ENCODE data around the gene MANEAL. TPM values are rescaled to one million over a fixed set of nuclear protein-coding genes. Genes with fewer than 3 reads are reported as not detected.

The MANEAL gene
- total RNA-seq, 6 experiments from 2014 or later: 3.2 to 9.4 (median 5.4) TPM

DNA sequence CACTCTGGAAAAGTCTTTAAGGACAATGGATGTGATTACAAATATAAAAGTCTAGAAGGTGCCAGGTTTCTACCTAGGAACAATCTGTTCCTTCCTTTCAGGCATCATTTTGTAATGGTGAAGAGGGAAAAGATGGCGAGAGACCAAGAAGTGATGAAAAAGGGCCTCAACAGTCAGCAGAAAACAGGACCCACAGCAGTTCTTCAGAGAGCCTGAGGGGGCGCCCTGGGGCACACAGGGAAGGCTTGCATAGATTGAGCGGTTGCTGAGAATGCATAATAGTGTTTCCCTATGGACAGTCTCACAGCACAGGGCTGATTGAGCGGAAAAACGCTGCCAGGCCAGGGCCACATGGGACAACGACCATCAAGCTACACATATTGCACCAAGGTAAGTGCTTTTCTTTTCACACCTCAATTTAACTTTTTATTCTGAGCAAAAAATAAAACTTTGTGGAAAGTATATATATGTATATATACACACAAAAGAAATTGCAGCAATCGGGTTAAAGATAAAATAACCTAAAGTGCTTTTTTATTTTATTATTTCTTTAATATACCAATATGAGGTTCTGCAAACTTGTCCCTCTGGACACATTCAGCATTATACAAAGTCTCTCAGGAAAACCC is 17.5 kb downstream of the MANEAL start:
- Histone ChIP-seq H3K27ac (no peak overlapping the region), H3K36me3 (peaks cover 0 to 16% (median 0%) of the 10 kb centered on the region in 4 donors), H3K4me1 (peaks cover 0 to 20% (median 7%) of the 10 kb centered on the region in 4 donors), H3K9me3 (no peaks in the 10 kb centered on the region), H3K4me3 (no peak overlapping the region), H3K27me3 (no peaks in the 10 kb centered on the region)
- ATAC-seq (peak; percentile 21 to 38 (median 30)), DNase-seq (peak; percentile 50 to 69 (median 60))
- TF ChIP-seq, protein P1, sequence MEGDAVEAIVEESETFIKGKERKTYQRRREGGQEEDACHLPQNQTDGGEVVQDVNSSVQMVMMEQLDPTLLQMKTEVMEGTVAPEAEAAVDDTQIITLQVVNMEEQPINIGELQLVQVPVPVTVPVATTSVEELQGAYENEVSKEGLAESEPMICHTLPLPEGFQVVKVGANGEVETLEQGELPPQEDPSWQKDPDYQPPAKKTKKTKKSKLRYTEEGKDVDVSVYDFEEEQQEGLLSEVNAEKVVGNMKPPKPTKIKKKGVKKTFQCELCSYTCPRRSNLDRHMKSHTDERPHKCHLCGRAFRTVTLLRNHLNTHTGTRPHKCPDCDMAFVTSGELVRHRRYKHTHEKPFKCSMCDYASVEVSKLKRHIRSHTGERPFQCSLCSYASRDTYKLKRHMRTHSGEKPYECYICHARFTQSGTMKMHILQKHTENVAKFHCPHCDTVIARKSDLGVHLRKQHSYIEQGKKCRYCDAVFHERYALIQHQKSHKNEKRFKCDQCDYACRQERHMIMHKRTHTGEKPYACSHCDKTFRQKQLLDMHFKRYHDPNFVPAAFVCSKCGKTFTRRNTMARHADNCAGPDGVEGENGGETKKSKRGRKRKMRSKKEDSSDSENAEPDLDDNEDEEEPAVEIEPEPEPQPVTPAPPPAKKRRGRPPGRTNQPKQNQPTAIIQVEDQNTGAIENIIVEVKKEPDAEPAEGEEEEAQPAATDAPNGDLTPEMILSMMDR (IDR thresholded peaks at IDR 0.05): peak; percentile 47 to 72 (median 65)
- TF ChIP-seq POLR2A (IDR thresholded peaks at IDR 0.05): no peak
- intact Hi-C loops (cut with DNase I): no loop called here
- 45% methylated on average over 7 of the region's 7 CpGs for WGBS (ENCODE audit: insufficient coverage, low coverage, low lambda C conversion rate, missing lambda C conversion rate)

DNA sequence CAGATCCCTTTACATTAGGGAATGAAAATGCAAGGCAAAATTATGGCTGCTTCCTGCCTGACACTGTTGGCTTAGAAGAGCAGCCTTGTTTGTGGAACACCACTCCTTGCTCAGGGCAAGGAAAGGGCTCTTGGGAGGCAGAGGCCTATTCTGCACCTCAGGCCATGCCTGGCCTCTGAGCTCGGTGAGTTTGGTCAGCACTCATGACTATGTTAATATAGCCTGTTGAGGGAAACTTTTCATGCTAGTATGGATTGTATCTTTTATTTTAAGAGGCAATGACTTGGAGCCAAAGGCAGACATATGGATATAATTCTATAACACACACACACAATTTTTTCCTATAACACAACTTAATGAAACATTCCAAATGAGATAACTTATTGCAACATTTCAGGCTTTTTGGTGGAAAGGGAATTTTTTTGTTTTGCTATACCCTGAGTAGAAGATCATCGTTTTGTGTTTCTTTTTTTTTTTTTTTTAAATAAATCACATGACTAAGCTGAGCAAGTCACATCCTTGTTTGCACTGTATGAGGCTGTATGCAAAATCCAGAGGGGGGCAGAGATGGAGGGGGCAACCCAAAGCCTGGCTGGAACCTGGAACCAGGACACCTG is 20.0 kb downstream of the MANEAL start:
- H3K27me3 ChIP-seq: no peaks in the 10 kb centered on the region
- peaks cover 0 to 10% (median 0%) of the 10 kb centered on the region in 4 donors for H3K36me3 ChIP-seq
- H3K4me1 ChIP-seq: peaks cover 0 to 20% (median 9%) of the 10 kb centered on the region in 4 donors
- no peaks in the 10 kb centered on the region for H3K9me3 ChIP-seq
- no peak for TF ChIP-seq POLR2A (IDR thresholded peaks at IDR 0.05)
- WGBS (ENCODE audit: insufficient coverage, low coverage, low lambda C conversion rate, missing lambda C conversion rate): 94% methylated on average over 2 of the region's 2 CpGs
- intact Hi-C loops (cut with DNase I): no loop called here
- H3K4me3 ChIP-seq: no peak overlapping the region
- no peak overlapping the region for H3K27ac ChIP-seq
- ATAC-seq: no peak
- DNase-seq: no peak

DNA sequence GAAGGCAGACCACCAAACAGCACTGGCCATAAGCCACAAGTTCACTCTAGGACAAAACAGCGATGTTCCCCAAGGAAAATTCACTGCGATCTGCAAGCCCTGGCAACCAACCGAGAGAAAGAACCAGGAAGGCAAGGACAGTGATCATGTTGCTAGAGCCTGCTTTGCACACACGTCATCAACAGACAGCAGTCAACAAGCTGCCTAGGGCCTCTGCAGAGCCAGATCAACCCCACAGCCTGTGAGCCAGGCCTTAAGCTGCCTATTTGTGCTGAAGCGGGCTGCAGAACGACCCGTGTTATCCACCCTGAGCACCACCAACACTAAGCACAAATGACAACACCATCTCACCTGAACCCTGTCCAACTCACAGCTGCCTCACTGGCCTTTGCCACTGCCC is 20.6 kb downstream of the MANEAL start:
- intact Hi-C loops (cut with DNase I): no loop called here
- 96% methylated on average over 3 of the region's 7 CpGs for WGBS (ENCODE audit: insufficient coverage, low coverage, low lambda C conversion rate, missing lambda C conversion rate)
- no peak for ATAC-seq
- Histone ChIP-seq H3K4me3 (no peak overlapping the region), H3K9me3 (no peaks in the 10 kb centered on the region), H3K4me1 (peaks cover 0 to 15% (median 7%) of the 10 kb centered on the region in 4 donors), H3K27ac (no peak overlapping the region), H3K27me3 (no peaks in the 10 kb centered on the region), H3K36me3 (peaks cover 0 to 10% (median 0%) of the 10 kb centered on the region in 4 donors)
- TF ChIP-seq, protein P1 (IDR thresholded peaks at IDR 0.05): no peak
- TF ChIP-seq POLR2A (IDR thresholded peaks at IDR 0.05): no peak
- no peak for DNase-seq

DNA sequence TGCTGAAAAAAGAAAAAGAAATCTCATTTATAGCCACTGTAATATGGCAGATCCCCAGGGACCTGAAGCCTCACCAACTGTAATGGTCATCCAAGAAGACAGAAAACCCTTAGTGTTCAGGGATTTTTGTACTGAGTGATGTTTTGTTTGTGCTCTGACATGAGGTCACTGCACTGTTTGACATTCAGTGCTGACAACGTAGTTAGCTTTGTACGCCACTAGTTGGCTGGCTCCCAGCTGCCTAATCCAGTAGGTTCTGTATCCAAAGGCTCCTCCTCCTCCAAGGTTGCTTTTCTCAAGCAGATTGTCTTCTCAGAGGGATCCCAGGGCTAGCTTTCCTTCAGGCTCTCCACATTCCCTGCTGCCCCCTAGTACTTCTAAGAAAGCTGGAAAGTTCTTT is 23.8 kb downstream of the MANEAL start:
- Histone ChIP-seq H3K27ac (peak overlapping the region in 2 of 3 donors; percentile 71 to 78), H3K4me3 (no peak overlapping the region), H3K9me3 (no peaks in the 10 kb centered on the region), H3K36me3 (peaks cover 0 to 33% (median 8%) of the 10 kb centered on the region in 4 donors), H3K4me1 (peaks cover 0 to 8% (median 4%) of the 10 kb centered on the region in 4 donors), H3K27me3 (no peaks in the 10 kb centered on the region)
- TF ChIP-seq POLR2A (IDR thresholded peaks at IDR 0.05): no peak
- TF ChIP-seq, protein P1 (IDR thresholded peaks at IDR 0.05): no peak
- 0% methylated on average over 2 of the region's 2 CpGs for WGBS (ENCODE audit: insufficient coverage, low coverage, low lambda C conversion rate, missing lambda C conversion rate)
- intact Hi-C loops (cut with DNase I): no loop called here
- ATAC-seq: peak; percentile 63 to 97 (median 88)
- peak; percentile 69 to 80 (median 78) for DNase-seq

DNA sequence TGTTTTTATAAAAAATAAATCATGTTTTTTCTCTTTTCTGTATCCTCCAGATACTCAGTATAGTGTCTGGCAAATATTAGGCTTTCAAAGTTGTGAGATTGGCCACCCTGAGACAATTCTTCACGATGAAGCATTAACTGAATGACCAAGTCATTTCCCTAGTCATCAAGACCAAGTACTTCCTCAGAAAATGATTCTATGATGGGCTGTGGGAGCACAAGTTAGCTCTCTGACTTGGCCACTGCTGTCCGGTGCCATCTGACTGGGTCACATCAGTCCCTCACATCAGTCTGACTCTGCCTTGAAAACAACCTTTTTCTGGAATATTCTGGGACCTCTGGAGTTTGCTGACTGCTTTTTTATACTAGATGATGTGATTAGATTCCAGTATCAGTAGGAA is 27.8 kb downstream of the MANEAL start:
- Histone ChIP-seq H3K9me3 (no peaks in the 10 kb centered on the region), H3K4me1 (peaks cover 0 to 8% (median 4%) of the 10 kb centered on the region in 4 donors), H3K27ac (no peak overlapping the region), H3K27me3 (no peaks in the 10 kb centered on the region), H3K4me3 (no peak overlapping the region), H3K36me3 (peaks cover 0 to 33% (median 16%) of the 10 kb centered on the region in 4 donors)
- intact Hi-C loops (cut with DNase I): no loop called here
- ATAC-seq (no peak), DNase-seq (no peak)
- TF ChIP-seq, protein P1 (IDR thresholded peaks at IDR 0.05): no peak
- TF ChIP-seq POLR2A (IDR thresholded peaks at IDR 0.05): no peak
- 67% methylated on average over 1 of the region's 2 CpGs for WGBS (ENCODE audit: insufficient coverage, low coverage, low lambda C conversion rate, missing lambda C conversion rate)

Measured in right lobe of liver (tissue), 6 donors.